Body of pancreas (tissue), 4 donors: ENCODE results near the gene GAL. TPM values are rescaled to one million over a fixed set of nuclear protein-coding genes. Genes with fewer than 3 reads are reported as not detected.

Source experiments
- ATAC-seq: fragments of 150-250 bp; one replicate; pipeline ENCODE4 v1.9.1; 2016
- DNase-seq, 4 donors: peaks; one replicate each; pipeline ENCODE4 v3.0.0-alpha.2; 2019
- H3K27ac ChIP-seq, 4 donors: fragments of 200-600 bp; sonication (generic); 1 replicate in 3 of 4; 2 replicates in 1 of 4; pipeline versions ENCODE4 v1.5.1 to v1.6.1; 2016 to 2019; ENCODE audit warnings: mild to moderate bottlenecking in 1 of 4, mixed read lengths in 1 of 4, moderate library complexity in 1 of 4
- H3K27me3 ChIP-seq, 2 donors: fragments of 200-600 bp; sonication (generic); one replicate each; pipeline ENCODE4 v1.6.0; 2016; ENCODE audit warnings: mild to moderate bottlenecking in 1 of 2
- H3K36me3 ChIP-seq, 2 donors: fragments of 200-600 bp; sonication (generic); replicated peaks in 1 of 2; 2 replicates each; pipeline ENCODE4 v1.5.1; 2016; ENCODE audit warnings: low read depth in 2 of 2; ENCODE audit not compliant: insufficient read depth in 1 of 2
- H3K4me1 ChIP-seq: fragments of 200-600 bp; sonication (generic); one replicate; pipeline ENCODE4 v1.6.0; 2016
- H3K4me3 ChIP-seq, 2 donors: fragments of 200-600 bp; sonication (generic); 1 replicate in 1 of 2; 2 replicates in 1 of 2; pipeline ENCODE4 v1.5.1; 2016 to 2019
- H3K9me3 ChIP-seq, 3 donors: fragments of 200-600 bp; sonication (generic); 1 replicate in 2 of 3; 2 replicates in 1 of 3; pipeline ENCODE4 v1.5.1; 2016
- CTCF ChIP-seq, 7 experiments: fragments of 450-650 bp in 4 of 7; fragments of 200-600 bp in 3 of 7; sonication (generic) in 3 of 7; IDR thresholded peaks; one replicate each; pipeline ENCODE4 v1.5.1; 2016 to 2019; ENCODE audit warnings: antibody characterized with exemption in 7 of 7
- POLR2A ChIP-seq, 3 donors: fragments of 450-650 bp; IDR thresholded peaks; one replicate each; pipeline ENCODE4 v1.6.1; 2016; ENCODE audit warnings: antibody characterized with exemption in 3 of 3, mild to moderate bottlenecking in 2 of 3
- WGBS, 2 donors: methylation state at CpG; one replicate each; pipeline ENCODE4 v1.1.5; 2017; 5-methylcytosine and 5-hydroxymethylcytosine counted together
- intact Hi-C: fragments of 100-400 bp; cut with DNase I; formaldehyde crosslinking; loops from one replicate; pipeline ENCODE4 v1.15.1; 2023
- total RNA-seq, 2 donors: library from RNA; depleted of rRNA; stranded (reverse); fragments of >200 nt; gene quantifications; one replicate each; pipeline ENCODE4 v1.1.0, GENCODE V29; 2016

The GAL gene
- total RNA-seq, 2 donors from 2014 or later, result 3.4 to 5.9 TPM

GRCh38 chr11:68665436-68665835 lies 18.9 kb upstream of the GAL start:
- 80 to 82% methylated on average over 16 of the region's 16 CpGs for WGBS, 2 donors
- Histone ChIP-seq H3K27me3 (no peaks in the 10 kb centered on the region), H3K4me3 (no peak overlapping the region), H3K4me1 (no peaks in the 10 kb centered on the region), H3K36me3 (no peaks in the 10 kb centered on the region), H3K27ac (no peak overlapping the region), H3K9me3 (no peaks in the 10 kb centered on the region)
- DNase-seq (no peak), ATAC-seq (no peak)
- TF ChIP-seq CTCF (IDR thresholded peaks at IDR 0.05) (no peak), POLR2A (IDR thresholded peaks at IDR 0.05) (no peak)
- intact Hi-C loops, result no loop called here

GRCh38 chr11:68666849-68667248 lies 17.5 kb upstream of the GAL start:
- intact Hi-C loops, result no loop called here
- no peak for TF ChIP-seq POLR2A (IDR thresholded peaks at IDR 0.05)
- TF ChIP-seq CTCF (IDR thresholded peaks at IDR 0.05), result no peak
- Histone ChIP-seq H3K4me1 (no peaks in the 10 kb centered on the region), H3K4me3 (no peak overlapping the region), H3K27ac (no peak overlapping the region), H3K27me3 (no peaks in the 10 kb centered on the region), H3K36me3 (no peaks in the 10 kb centered on the region), H3K9me3 (no peaks in the 10 kb centered on the region)
- 50 to 63% methylated on average over 9 to 12 of the region's 15 CpGs for WGBS, 2 donors
- DNase-seq (no peak), ATAC-seq (no peak)

- no peaks in the 10 kb centered on the region for H3K9me3 ChIP-seq
- TF ChIP-seq CTCF (IDR thresholded peaks at IDR 0.05), result no peak
- TF ChIP-seq POLR2A (IDR thresholded peaks at IDR 0.05), result no peak
- H3K4me3 ChIP-seq, result no peak overlapping the region
- H3K4me1 ChIP-seq, result no peaks in the 10 kb centered on the region
- no peaks in the 10 kb centered on the region for H3K27me3 ChIP-seq
- DNase-seq (no peak), ATAC-seq (no peak)
- 66 to 71% methylated on average over 21 of the region's 21 CpGs for WGBS, 2 donors
- intact Hi-C loops, result no loop called here
- H3K36me3 ChIP-seq, result no peaks in the 10 kb centered on the region
- no peak overlapping the region for H3K27ac ChIP-seq
These were observed 16.5 kb upstream of the GAL start for GRCh38 chr11:68667511-68668500.

- Histone ChIP-seq H3K27ac (no peak overlapping the region), H3K36me3 (no peaks in the 10 kb centered on the region), H3K9me3 (no peaks in the 10 kb centered on the region), H3K4me1 (no peaks in the 10 kb centered on the region), H3K4me3 (no peak overlapping the region), H3K27me3 (no peaks in the 10 kb centered on the region)
- no peak for ATAC-seq
- DNase-seq, result no peak
- 69 to 73% methylated on average over 11 to 27 of the region's 27 CpGs for WGBS, 2 donors
- intact Hi-C loops, result no loop called here
- no peak for TF ChIP-seq CTCF (IDR thresholded peaks at IDR 0.05)
These were observed 14.8 kb upstream of the GAL start for GRCh38 chr11:68669301-68670090.
